ACC112 (cell line): ENCODE results near the gene EPB41L4A.

Experiments
- H2AFZ ChIP-seq: fragments of 200-600 bp; sonication (generic); one replicate; pipeline ENCODE4 v1.6.0; 2017; ENCODE audit warnings: antibody characterized with exemption, low read length; ENCODE audit not compliant: unreplicated experiment
- H3K27ac ChIP-seq: fragments of 200-600 bp; sonication (generic); 2 replicates; pipeline ENCODE4 v1.5.1; 2014; ENCODE audit warnings: low read depth, mild to moderate bottlenecking, antibody characterized with exemption, low read length, moderate library complexity
- H3K27me3 ChIP-seq: fragments of 200-600 bp; sonication (generic); 2 replicates; pipeline ENCODE4 v1.6.1; 2014; ENCODE audit warnings: mild to moderate bottlenecking, antibody characterized with exemption, low read length, moderate library complexity, mixed read lengths; ENCODE audit not compliant: insufficient read depth
- H3K36me3 ChIP-seq: fragments of 200-600 bp; sonication (generic); 2 replicates; pipeline ENCODE4 v1.6.1; 2016; ENCODE audit warnings: mild to moderate bottlenecking, antibody characterized with exemption, low read length, moderate library complexity, mixed read lengths; ENCODE audit not compliant: insufficient read depth
- H3K4me1 ChIP-seq: fragments of 200-600 bp; sonication (generic); one replicate; pipeline ENCODE4 v1.6.1; 2016; ENCODE audit warnings: low read length, mixed read lengths; ENCODE audit not compliant: insufficient read depth, unreplicated experiment, control insufficient read depth
- H3K4me3 ChIP-seq: fragments of 200-600 bp; sonication (generic); 2 replicates; pipeline ENCODE4 v1.5.1; 2014; ENCODE audit warnings: mild to moderate bottlenecking, low read depth, low read length
- H3K79me2 ChIP-seq: fragments of 200-600 bp; sonication (generic); one replicate; pipeline ENCODE4 v1.6.0; 2016; ENCODE audit warnings: low read length; ENCODE audit not compliant: control insufficient read depth, unreplicated experiment, insufficient read depth

Gene EPB41L4A

GRCh38 chr5:112312295-112313275 lies 106.5 kb downstream of the EPB41L4A start:
- H2AFZ ChIP-seq = no peak overlapping the region
- no peaks in the 10 kb centered on the region for H3K79me2 ChIP-seq
- no peaks in the 10 kb centered on the region for H3K27me3 ChIP-seq
- H3K27ac ChIP-seq = no peak overlapping the region
- no peaks in the 10 kb centered on the region for H3K36me3 ChIP-seq
- H3K4me3 ChIP-seq = no peak overlapping the region
- H3K4me1 ChIP-seq = no peaks in the 10 kb centered on the region

- Histone ChIP-seq H3K27me3 (0 out of 2 replicates have a peak, but pooled peaks cover 3% of the 10 kb centered on the region), H3K27ac (no peak overlapping the region), H2AFZ (no peak overlapping the region), H3K4me1 (no peaks in the 10 kb centered on the region), H3K79me2 (no peaks in the 10 kb centered on the region), H3K36me3 (no peaks in the 10 kb centered on the region), H3K4me3 (no peak overlapping the region)
Observed at GRCh38 chr5:112310746-112311145, 108.3 kb downstream of the EPB41L4A start.

- Histone ChIP-seq H3K4me1 (no peaks in the 10 kb centered on the region), H3K27me3 (peaks cover 13% of the 10 kb centered on the region; the same call in 1 of the 2 replicates), H3K27ac (no peak overlapping the region)
Observed at GRCh38 chr5:112308608-112309007, 110.5 kb downstream of the EPB41L4A start.

GRCh38 chr5:112306956-112307355 lies 112.1 kb downstream of the EPB41L4A start:
- Histone ChIP-seq H3K79me2 (no peaks in the 10 kb centered on the region), H3K27ac (no peak overlapping the region), H2AFZ (no peak overlapping the region), H3K4me3 (no peak overlapping the region), H3K4me1 (no peaks in the 10 kb centered on the region), H3K27me3 (peaks cover 13% of the 10 kb centered on the region), H3K36me3 (no peaks in the 10 kb centered on the region)

More at GRCh38 chr5:112308608-112309007, 110.5 kb downstream of the EPB41L4A start:
- H2AFZ ChIP-seq = no peak overlapping the region
- no peak overlapping the region for H3K4me3 ChIP-seq
- H3K36me3 ChIP-seq = no peaks in the 10 kb centered on the region
- H3K79me2 ChIP-seq = no peaks in the 10 kb centered on the region

- no peaks in the 10 kb centered on the region for H3K4me1 ChIP-seq
- H3K27me3 ChIP-seq = peaks cover 13% of the 10 kb centered on the region
- no peak overlapping the region for H3K4me3 ChIP-seq
- H2AFZ ChIP-seq = no peak overlapping the region
- H3K36me3 ChIP-seq = no peaks in the 10 kb centered on the region
- no peak overlapping the region for H3K27ac ChIP-seq
- no peaks in the 10 kb centered on the region for H3K79me2 ChIP-seq
Observed at GRCh38 chr5:112304743-112305142, 114.3 kb downstream of the EPB41L4A start.

GRCh38 chr5:112303685-112304084 lies 115.4 kb downstream of the EPB41L4A start:
- H2AFZ ChIP-seq = no peak overlapping the region
- no peaks in the 10 kb centered on the region for H3K36me3 ChIP-seq
- H3K4me1 ChIP-seq = no peaks in the 10 kb centered on the region
- no peaks in the 10 kb centered on the region for H3K79me2 ChIP-seq
- H3K27ac ChIP-seq = no peak overlapping the region
- no peak overlapping the region for H3K4me3 ChIP-seq
- H3K27me3 ChIP-seq = peaks cover 13% of the 10 kb centered on the region

GRCh38 chr5:112294126-112294525 lies 125.0 kb downstream of the EPB41L4A start:
- H3K4me3 ChIP-seq = no peak overlapping the region
- H3K79me2 ChIP-seq = no peaks in the 10 kb centered on the region
- no peaks in the 10 kb centered on the region for H3K27me3 ChIP-seq
- no peak overlapping the region for H2AFZ ChIP-seq
- H3K36me3 ChIP-seq = no peaks in the 10 kb centered on the region
- no peak overlapping the region for H3K27ac ChIP-seq
- no peaks in the 10 kb centered on the region for H3K4me1 ChIP-seq

GRCh38 chr5:112293587-112293986 lies 125.5 kb downstream of the EPB41L4A start:
- Histone ChIP-seq H2AFZ (no peak overlapping the region), H3K79me2 (no peaks in the 10 kb centered on the region), H3K4me3 (no peak overlapping the region), H3K36me3 (no peaks in the 10 kb centered on the region), H3K4me1 (no peaks in the 10 kb centered on the region), H3K27me3 (no peaks in the 10 kb centered on the region), H3K27ac (no peak overlapping the region)

- no peaks in the 10 kb centered on the region for H3K36me3 ChIP-seq
- H3K4me1 ChIP-seq = no peaks in the 10 kb centered on the region
- no peak overlapping the region for H2AFZ ChIP-seq
- peaks cover 4% of the 10 kb centered on the region; the same call in 1 of the 2 replicates for H3K27me3 ChIP-seq
- no peak overlapping the region for H3K27ac ChIP-seq
- H3K4me3 ChIP-seq = no peak overlapping the region
- no peaks in the 10 kb centered on the region for H3K79me2 ChIP-seq
Observed at GRCh38 chr5:112290691-112291090, 128.4 kb downstream of the EPB41L4A start.

- H3K79me2 ChIP-seq = no peaks in the 10 kb centered on the region
- no peak overlapping the region for H2AFZ ChIP-seq
- H3K4me1 ChIP-seq = no peaks in the 10 kb centered on the region
- no peaks in the 10 kb centered on the region for H3K36me3 ChIP-seq
- H3K4me3 ChIP-seq = no peak overlapping the region
- no peak overlapping the region for H3K27ac ChIP-seq
- peaks cover 4% of the 10 kb centered on the region; the same call in 1 of the 2 replicates for H3K27me3 ChIP-seq
Observed at GRCh38 chr5:112289465-112289864, 129.6 kb downstream of the EPB41L4A start.
